Stimulated activated CD4-positive, alpha-beta T cell treated with anti-CD3 and anti-CD28 coated beads, Interleukin-4, amount 100 ng/mL, for 4 hours (primary cell): ENCODE measurements around the gene SARM1.
A peak's percentile ranks its signal among the peaks of the same experiment; 100 is the strongest.
"Not testable (repeated sequence)": the region's sequence is repeated elsewhere in the genome, so short reads cannot be mapped to it uniquely, and the experiment has no call there.

Source experiments
- DNase-seq, 2 experiments: peaks; one replicate each; pipeline ENCODE4 v3.0.0-alpha.2; 2020

Gene SARM1

DNA sequence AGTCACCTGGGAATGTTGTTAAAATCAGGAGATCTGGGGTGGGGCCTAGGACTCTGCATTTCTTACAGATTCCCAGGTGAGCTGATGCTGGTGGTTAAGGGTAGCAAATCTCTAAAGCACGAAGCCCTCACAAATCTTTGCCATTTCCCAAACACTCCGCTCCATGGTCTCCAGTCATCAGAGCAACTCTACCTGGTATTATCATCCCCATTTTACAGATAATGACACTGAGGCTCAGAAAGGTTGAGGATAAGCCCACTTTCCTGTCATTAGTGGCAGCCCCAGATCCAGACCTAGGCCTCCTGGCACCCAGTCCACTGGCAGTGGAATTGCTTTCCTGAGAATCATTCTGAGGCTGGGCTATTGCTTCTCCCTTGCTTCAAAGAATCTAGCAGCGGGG is 25.8 kb downstream of the SARM1 start:
- no peak for DNase-seq

DNA sequence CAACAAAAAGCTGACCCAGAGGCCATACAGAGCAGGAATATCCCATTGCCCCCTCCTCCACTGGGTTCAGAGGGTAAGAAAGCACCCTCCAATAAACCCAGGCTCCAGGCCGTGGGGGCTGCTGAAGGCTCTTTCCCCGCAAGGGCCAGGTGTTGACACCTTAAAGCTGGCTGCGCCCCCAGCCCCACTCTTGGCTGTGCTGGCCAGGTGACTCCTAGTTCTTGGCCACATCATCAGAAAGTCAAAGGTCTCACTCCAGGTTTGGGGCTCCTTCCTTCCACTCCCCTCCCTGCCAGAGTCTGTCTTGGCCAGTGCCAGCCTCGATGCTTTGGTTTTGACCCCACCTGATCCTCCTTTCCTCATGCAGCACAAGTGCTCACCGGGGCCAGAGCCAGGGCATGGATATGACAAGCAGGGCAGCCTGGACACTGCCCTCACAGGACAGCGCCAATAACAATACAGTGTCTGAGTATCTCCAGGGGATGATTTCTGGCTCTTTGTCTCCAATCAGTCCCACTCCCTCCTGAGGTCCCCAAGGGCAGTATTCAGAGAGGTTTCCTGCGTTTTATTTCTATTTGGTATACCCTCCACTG is 26.3 kb downstream of the SARM1 start:
- DNase-seq = no peak

DNA sequence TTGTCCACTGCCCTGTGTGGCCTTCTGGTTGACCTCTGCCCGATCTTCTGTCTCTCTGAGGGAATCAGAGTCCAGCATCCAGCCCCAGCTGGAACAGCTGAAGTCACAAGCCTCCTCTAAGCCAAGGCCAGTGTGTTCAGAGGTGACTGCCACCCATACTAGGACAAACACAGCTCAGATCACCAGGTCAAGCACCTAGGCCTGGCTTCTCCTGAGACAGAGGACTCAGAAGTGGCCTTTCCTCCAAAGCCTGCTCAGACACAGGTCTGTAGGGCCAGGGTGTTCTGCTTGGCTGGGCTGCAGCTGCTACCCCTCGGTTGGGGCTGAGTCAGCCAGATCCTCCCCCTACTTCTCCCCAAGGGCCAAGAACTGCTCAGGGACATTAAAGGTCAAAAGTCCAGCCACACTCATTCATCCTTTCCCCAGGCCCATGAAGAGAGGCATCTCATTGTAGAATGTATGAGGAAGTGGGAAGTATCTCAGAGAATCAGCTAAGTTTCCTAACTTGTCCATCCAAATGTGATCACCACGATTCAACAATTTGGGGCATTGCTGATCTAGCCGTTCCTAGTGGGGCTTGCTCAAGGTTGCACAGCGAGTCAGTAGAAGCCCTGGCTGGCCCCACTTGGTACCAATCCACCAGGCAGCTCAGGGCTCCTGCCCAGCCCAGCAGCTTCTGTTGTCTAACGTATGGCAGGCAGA is 26.9 kb downstream of the SARM1 start:
- DNase-seq = no peak

DNA sequence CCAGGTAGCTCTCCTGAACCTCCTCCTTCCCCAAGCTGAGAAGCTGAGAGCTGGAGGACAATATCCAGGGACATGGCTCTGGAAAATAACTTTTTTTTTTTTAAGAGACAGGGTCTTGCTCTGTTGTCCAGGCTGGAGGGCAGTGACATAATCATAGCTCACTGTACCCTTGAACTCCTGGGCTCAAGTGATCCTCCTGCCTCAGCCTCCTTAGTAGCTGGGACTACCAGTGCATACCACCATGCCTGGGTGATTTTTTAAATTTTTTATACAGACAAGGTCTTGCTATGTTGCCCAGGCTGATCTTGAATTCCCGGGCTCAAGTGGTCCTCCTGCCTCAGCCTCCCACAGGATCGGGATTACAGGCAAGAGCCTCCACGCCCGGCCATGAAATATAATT is 28.3 kb downstream of the SARM1 start:
- no peak for DNase-seq

DNA sequence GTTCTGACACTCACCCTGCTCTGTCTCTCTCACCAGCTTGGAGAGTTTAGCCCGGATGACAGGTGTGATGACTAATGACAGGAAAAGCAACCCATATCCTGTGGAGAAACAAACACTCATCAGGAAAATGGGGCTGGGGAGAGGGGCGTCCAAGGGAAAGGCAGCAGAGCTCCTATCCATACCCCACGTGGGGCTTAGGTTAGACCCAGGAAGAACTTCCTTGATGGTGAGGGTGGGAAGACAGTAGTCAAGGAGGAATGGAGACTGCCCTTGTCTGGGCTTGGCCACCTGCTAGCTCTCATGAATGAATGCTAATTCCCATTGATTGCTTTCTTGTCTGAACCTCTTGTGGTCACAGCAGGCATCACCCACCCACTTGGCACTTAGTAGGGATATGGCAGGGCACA is 30.7 kb downstream of the SARM1 start:
- DNase-seq = no peak

DNA sequence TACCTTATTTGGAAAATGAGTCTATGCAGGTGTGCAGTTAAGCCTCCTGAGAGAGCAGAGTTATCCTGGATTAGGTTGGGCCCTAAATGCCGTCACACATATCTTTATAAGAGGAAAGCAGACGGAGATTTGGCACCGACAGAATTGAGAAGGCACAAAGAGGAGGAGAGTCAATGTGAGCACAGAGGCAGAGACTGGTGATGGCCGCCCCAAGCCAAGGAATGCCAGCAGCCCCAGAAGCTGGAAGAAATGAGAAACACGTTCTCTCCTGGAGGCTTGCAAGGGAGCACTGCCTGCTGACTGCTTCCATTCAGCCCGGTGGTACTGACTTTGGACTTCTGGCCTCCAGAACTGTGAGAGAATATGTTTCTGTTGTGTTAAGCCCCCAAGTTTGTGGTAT is 31.4 kb downstream of the SARM1 start:
- DNase-seq = no peak

DNA sequence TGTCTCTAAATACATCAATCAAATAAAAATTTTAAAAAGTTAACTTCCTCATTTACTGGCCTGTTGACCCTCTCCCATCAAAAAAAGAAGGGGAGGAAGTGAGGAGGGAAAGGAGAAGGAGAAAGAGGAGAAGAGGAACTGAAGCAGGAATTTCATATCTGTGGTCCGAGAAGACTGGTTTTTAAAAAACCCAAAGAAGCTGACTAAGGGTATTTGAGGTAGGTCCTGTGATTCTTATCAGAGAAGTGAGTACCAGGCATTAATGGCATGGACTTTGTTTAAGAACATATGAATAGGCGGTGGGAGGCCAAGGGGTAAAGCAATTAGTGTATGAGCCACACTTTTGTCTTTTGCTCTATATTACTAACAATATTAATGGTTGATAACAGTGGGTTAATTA is 32.5 kb downstream of the SARM1 start:
- no peak for DNase-seq

DNA sequence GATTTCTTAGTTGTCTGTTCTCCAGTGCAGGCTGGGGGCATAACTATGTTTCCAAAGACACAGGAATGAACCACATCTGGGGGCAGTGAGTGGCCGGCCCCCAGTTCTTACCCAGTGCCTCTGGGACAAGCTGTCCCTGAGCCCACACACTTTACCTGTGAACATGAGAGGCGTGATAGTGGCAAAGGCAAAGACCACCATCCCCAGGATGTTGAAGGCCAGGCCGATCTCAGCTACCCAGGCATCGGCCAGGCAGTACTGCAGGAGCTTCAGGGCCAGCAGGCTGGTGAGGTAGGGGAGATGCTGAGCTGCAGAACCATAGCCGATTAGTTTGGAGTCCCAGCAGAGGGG is 32.9 kb downstream of the SARM1 start:
- no peak for DNase-seq

DNA sequence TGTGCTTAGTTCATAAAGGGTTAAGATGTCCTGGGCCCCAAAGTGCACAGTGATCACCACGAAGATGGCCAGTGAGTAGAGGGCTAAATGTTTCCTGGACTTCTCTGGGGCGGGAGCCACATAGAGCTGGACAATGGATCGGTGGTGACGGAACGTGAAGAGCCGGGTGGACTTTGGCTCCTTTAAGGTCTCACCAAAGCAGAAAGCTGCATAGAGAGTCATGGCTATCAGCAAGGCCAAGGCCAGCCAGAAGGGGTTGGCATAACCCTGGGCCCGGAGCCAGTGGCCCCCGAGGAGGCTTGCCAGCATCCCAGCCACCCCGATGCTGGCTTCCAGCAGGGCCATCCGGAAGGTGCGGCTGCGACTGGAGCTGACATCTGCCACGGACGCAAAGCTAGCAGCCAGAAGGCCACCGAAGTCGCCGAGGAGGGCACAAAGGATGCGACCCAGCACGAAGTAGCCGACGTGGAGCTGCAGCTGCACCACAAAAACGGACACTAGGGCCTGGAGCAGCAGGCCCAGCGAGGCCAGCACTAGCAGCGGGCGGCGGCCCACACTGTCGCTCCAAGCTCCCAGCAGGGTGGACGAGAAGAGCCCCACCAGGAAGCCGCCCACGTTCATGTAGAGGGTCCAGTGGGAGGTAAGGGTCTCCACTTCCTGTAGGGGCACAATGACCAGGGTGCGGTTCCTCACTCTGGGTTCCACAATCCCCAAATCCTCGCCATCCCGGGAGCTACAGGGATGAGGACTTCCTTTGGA is 33.5 kb downstream of the SARM1 start:
- no peak for DNase-seq

DNA sequence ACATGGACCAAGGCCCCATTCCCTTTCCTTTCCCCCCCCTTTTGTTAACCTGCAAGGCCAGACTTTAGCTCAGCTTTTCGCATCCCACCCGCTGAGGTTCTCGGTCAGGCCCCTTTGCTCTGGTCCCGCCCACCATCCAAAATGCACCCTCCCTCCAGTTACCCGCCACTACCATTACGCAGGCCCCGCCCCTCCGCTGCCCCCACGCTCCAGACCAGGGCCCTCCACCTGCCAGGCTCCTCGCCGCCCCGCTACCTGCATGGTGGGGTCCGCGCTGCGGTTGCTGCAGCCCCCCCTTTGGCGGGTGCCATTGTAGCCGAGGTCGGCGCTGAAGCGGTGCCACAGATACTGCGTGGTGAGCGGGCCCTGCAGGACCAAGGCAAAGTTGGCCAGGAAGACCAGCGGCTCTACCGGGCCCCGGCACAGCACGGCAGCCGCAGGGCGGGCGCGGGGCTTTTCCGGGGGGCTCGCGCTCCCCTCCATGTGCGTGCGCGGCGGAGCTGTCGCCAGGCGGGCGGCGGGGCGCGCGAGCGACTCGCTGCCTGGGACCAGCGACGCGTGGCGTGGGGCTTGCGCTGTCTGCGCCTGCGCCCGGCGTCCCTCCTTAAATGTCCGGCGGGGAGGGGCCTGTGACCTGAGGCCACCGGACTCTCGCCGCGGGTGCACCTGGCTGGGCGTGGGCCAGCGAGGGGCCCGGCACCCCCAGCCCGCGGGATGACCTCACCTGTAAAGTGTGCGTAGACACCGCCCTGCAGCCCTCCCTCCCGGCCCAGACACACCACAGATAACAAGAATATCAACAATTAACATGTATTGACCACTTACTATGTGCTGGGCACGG is 34.4 kb downstream of the SARM1 start, which contains the start of gene SLC46A1:
TSS of gene SLC46A1 (minus strand) at position 581 of the 841 bp plus-strand sequence. CDS start at position 483, 98 bp downstream.
- peak; percentile 48 to 65 for DNase-seq

DNA sequence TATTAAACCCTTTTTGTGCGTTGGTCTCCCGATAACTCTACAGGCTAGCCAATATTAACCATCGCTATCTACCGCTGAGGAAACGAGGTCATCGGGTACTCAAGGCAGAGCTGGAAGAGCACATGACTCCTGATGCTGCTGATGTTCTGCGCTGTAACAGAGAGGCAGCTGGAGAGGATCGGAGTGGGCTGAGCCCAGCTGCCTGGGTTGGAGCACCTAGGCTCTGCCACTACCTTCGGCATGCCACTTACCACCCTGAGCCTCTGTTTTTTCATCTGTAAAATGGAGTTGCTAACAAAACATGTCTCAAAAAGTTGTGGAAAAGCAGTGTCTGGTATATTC is 35.0 kb downstream of the SARM1 start:
- DNase-seq = no peak

DNA sequence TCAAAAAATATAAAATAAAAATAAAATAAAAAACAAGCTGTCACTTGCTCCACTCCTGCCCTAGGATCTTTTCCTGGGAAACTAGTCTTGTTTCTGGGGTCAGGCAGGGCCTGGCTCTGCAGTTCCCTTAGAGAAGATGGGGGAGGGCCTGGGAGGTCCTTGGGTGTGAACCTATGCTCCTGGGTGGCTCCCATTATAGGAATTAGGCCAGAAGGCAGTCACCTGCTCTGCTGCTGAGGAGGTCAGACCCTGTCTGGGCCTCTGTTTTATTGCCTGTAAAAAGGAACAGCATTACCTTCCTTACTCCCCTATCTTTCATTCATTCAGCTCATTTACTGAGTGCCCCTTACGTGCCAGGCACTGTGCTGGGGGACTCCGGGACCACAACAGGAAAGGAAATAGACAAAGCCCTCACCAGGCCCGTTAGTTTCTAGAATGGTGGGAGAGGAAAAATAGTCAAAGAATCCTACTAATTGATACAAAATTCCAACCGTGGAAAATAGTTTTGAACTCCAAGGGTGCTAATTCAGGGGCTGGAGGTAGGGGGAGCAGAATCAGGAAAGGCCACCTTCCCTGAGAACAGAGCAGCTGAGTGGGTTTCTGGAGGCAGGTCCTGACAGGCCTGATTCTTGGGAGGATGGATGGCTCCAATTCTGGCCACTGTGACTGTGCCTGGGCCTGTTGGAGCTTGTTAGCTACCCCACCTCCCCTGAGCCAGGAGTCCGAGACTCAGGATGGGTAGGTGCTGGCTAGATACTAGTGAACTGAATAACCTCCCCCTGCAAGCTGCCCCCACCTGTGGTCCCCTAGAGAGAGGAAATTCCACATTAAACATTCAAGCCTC is 35.9 kb downstream of the SARM1 start:
- no peak for DNase-seq

DNA sequence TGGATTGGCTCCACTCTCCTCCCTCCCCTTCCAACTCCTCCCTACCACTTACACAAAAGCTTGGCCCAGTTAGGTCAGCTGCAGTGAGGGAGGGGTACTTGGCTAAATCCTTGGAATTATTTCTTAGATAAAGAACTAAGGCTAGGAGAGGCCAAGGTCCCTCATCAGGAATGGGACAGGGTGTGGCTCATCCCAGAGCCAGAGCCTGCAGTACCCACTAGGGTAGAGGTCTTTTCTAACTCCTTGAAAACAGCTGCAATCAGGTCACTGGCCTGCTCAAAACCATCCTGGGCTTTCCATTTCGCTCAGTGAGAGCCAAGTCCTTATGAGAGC is 36.4 kb downstream of the SARM1 start:
- no peak for DNase-seq

DNA sequence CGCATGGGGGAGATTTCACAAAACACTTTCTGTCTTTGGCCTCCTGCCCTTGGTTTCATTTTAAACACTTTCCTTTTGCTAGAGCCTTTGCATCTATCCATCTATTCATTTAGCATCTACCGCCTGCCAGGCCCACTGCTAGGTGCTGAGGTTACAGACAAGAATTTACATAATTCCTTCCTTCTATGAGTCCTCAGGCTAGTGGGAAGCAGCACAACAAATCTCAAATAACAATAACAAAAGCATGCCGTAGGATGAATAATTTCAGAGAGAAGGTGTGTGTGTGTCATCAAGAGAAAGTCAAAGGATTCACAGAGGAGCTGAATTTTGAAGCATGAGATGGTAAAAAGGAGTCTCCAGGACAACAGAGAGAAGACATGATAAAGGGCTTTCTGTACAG is 40.6 kb downstream of the SARM1 start:
- DNase-seq = no peak

DNA sequence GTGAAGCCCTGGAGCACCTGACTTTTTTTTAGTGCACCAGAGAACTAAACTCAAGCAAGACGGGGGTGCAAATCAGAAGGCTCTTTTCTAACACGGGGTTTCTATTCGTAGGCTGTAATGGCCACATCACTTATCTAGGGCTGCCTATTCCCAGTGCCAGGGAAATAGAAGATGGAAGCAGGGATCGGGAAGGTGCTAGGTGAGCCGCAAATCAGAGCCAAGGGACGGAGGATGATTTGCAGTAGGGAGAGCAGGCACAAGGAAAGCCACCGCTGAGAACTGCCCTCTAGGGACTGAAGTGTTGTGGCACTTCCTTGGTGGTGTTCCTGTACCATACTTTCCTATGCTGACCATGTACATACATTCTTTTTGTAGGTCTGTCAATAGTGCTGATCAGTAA is 42.3 kb downstream of the SARM1 start:
- DNase-seq = no peak

DNA sequence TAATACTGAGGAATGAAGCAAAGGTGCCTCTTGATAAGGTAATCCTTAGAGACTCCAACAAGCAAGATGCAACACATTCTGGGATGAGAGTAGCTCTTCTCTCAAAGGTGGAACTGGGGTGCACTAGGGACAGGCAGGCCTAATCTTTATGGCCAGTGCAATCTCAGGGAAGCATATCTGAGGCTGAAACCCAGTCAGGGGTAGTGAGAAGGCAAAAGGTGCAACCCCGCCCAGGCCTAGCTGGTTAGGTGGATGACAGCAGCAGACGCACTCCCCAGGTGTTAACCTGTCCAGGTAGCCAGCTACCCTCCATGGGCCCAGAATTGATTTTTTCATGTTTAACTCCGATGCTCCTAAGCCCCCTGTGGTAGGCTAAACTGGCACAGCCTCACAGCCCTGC is 44.4 kb downstream of the SARM1 start:
- no peak for DNase-seq

DNA sequence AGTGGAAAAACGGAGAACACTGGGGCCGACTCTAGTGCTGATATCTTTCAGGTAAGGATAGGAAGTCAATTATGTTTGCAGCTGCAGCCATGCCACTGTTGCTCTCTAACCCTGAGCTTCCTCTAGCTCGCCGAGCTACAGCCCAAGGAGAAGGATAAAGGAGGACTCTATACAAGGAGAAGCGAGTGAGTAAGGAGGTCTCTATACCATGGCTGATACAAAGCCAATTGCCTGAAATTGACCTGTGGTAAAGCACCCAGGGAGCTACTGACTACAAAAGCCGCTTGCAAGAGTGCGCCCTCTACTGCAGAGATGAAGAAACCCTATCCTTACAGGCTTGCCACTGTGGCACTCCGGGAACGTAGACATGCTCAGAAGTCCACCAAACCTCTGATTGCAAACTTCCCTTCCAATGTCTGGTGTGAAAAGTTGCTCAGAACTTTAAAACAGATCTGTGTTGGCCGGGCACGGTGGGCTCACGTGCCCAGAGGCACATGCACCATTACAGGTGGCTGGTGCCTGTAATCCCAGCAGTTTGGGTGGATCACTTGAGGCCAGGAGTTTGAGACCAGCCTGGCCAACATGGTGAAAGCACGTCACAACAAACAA is 45.3 kb downstream of the SARM1 start:
- peak; percentile 27 to 43 for DNase-seq

DNA sequence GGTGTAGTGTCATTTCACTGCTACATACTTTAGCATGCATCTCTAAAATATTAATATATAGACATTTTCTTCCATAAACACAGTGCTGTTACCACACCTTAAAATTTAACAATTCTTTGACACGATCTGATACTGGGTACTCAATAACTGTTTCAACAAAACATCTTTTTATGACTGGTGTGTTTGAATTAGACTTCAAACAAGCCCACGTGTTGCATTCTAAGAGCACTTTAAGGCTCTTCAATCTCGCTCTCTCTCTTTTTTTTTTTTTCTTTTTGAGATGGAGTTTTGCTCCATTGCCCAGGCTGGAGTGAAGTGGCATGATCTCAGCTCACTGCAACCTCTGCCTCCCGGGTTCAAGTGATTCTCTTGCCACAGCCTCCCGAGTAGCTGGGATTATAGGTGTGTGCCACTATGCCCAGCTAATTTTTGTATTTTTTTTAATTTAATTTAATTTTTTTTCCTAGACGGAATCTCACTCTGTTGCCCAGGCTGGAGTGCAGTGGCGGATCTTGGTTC is 50.4 kb downstream of the SARM1 start:
- DNase-seq = no peak

DNA sequence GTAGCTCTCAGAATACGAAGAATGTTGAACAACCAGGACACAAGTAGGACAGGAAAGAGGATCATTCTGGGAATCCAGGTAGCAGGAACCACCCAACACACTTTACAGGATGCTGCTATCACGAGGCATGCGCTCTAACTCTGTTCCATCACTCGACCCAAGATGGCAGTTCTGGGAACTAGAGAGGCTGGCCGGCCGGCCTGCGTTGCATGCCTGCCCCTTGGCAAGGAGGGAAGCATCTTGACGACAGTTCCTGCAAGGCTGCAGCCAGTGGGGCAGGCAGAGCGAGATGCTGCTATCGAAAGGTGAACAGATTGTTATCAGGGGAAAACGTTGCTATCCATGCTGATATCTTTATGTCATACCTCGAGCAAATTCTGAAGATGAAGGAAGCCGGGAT is 53.7 kb downstream of the SARM1 start:
- no peak for DNase-seq

DNA sequence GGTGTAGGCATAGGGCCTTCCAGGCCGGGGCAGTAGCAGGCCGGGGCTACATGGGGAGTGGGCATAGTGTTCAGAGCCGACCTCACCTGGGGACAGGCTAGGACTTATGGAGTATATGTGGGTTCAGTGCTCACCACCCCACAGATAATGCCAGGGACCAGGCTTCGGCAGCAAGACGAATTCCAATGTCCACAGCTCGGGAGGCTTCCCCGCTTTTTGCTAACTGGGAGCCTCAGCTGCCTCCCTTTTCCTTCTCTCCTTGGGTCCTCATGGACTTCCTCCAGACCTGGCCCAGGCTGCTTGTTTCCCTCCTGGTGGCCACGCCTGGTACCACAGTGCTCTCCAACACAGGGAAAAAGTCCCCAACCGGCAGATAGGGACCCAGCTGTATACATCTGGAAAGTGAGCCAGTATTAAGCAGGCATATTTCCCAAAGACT is 54.6 kb downstream of the SARM1 start:
- DNase-seq = no peak

DNA sequence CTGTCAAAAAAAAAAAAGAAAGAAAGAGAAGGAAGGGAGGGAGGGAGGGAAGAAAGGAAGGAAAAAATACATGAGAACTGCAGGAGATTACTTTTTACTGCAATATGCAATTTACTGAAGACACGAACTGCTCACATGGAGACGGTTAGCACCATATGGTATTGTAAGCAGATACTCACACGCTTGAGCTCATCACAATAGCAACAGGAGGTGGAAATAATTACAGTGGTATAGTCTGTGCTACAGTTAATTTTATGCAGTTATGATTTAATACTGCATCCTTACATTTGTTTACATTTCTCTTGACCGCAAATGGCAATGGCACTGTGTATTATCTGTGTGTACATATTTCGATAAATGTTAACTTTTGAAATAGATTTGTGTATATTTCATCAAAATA is 55.9 kb downstream of the SARM1 start:
- no peak for DNase-seq

DNA sequence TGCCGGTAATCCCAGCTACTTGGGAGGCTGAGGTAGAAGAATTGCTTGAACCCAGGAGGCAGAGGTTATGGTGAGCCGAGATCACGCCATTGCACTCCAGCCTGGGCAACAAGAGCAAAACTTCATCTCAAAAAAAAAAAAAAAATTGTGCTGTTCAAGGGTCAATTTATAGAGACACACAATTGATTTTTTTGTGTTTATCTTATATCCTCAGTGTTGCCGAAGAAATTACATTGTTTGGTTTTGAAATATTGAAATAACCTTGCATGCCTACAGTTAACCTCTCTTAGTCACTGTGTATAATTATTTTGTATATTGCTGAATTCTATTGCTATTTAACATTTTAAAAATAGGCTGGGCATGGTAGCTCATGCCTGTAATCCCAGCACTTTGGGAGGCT is 56.5 kb downstream of the SARM1 start:
- not testable (repeated sequence) for DNase-seq
